ENCODE data around the gene AQP1. TPM values are rescaled to one million over a fixed set of nuclear protein-coding genes. Genes with fewer than 3 reads are reported as not detected.

AQP1 gene
- total RNA-seq, 1 donor from 2014 or later: 6.7 TPM

GRCh38 chr7:30905078-30906012 is 6.3 kb upstream of the AQP1 start:
- TF ChIP-seq, protein P1, sequence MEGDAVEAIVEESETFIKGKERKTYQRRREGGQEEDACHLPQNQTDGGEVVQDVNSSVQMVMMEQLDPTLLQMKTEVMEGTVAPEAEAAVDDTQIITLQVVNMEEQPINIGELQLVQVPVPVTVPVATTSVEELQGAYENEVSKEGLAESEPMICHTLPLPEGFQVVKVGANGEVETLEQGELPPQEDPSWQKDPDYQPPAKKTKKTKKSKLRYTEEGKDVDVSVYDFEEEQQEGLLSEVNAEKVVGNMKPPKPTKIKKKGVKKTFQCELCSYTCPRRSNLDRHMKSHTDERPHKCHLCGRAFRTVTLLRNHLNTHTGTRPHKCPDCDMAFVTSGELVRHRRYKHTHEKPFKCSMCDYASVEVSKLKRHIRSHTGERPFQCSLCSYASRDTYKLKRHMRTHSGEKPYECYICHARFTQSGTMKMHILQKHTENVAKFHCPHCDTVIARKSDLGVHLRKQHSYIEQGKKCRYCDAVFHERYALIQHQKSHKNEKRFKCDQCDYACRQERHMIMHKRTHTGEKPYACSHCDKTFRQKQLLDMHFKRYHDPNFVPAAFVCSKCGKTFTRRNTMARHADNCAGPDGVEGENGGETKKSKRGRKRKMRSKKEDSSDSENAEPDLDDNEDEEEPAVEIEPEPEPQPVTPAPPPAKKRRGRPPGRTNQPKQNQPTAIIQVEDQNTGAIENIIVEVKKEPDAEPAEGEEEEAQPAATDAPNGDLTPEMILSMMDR (IDR thresholded peaks at IDR 0.05): no peak
- DNase-seq (ENCODE audit: extremely low spot score, unreplicated experiment): no peak
- H3K4me1 Mint-ChIP-seq (ENCODE audit: unreplicated experiment): peaks cover 21% of the 10 kb centered on the region
- H3K36me3 Mint-ChIP-seq (ENCODE audit: unreplicated experiment): no peaks in the 10 kb centered on the region
- no peak overlapping the region for H3K4me3 Mint-ChIP-seq (ENCODE audit: unreplicated experiment)
- no peaks in the 10 kb centered on the region for H3K27me3 Mint-ChIP-seq (ENCODE audit: unreplicated experiment)
- H3K27ac Mint-ChIP-seq (ENCODE audit: unreplicated experiment): no peak overlapping the region
- H3K9me3 Mint-ChIP-seq (ENCODE audit: unreplicated experiment): no peaks in the 10 kb centered on the region

DNA sequence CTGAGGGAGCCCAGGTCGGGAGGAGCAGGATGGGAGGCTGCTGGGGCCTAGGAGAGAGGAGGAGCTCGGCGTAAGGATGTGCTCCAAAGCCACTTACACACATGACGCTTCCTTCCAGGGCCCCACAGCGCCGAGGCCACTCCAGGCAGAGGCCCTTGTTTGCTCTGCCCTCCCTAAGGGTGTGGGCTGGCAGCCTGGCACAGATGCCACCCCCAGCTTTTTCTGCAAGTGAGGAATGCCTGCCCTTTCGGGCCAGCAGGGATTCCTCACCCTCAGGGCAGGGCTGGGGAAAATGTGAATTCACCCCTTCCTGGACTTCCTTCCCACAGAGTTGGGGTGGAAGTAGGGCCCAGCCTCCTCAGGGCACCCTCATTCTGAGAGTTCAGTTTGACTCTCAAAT is 5.6 kb upstream of the AQP1 start:
- H3K36me3 Mint-ChIP-seq (ENCODE audit: unreplicated experiment): no peaks in the 10 kb centered on the region
- H3K27me3 Mint-ChIP-seq (ENCODE audit: unreplicated experiment): no peaks in the 10 kb centered on the region
- no peaks in the 10 kb centered on the region for H3K9me3 Mint-ChIP-seq (ENCODE audit: unreplicated experiment)
- H3K27ac Mint-ChIP-seq (ENCODE audit: unreplicated experiment): no peak overlapping the region
- H3K4me1 Mint-ChIP-seq (ENCODE audit: unreplicated experiment): peaks cover 24% of the 10 kb centered on the region
- H3K4me3 Mint-ChIP-seq (ENCODE audit: unreplicated experiment): no peak overlapping the region
- no peak for DNase-seq (ENCODE audit: extremely low spot score, unreplicated experiment)
- TF ChIP-seq, protein P1 (IDR thresholded peaks at IDR 0.05): no peak

GRCh38 chr7:30906515-30907240 is 5.0 kb upstream of the AQP1 start:
- DNase-seq (ENCODE audit: extremely low spot score, unreplicated experiment): no peak

DNA sequence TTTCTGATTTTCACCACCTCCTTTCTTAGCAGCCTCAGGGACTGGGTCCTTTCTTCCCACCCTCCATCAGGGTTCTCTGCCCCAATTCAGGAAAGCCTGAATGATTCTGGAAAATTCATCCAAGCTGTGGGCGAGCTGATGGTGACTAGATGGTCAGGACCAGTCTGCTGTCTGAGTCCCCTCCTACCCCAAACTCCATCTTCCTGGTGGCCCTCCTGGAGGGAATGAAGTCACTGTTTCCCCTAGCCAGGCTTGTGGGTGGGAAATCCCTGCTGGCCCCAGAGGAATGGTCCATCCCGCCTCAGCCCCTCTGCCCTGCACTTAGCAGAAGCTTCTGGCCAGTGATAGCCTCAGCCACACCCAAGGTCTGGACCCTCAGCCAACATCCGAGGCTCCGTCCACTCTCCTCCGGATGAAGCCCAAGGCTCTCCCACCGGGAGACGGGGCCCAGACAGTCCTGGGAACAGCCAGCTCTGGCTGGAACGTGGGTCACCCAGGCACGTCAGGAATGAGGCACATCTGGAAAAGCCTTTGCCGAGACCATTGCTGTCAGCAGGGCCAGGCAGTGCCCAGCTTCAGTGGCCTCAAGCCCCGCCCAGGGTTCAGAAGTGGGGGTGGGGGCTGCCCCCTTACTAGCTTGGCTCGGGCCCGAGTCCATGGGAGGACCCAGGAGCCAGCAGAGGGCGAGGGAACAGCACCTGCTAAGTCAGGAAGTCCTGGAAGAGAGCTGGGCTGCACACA is 4.0 kb upstream of the AQP1 start:
- peaks cover 28% of the 10 kb centered on the region for H3K4me1 Mint-ChIP-seq (ENCODE audit: unreplicated experiment)
- TF ChIP-seq, protein P1 (IDR thresholded peaks at IDR 0.05): no peak
- H3K9me3 Mint-ChIP-seq (ENCODE audit: unreplicated experiment): no peaks in the 10 kb centered on the region
- H3K27ac Mint-ChIP-seq (ENCODE audit: unreplicated experiment): no peak overlapping the region
- H3K27me3 Mint-ChIP-seq (ENCODE audit: unreplicated experiment): no peaks in the 10 kb centered on the region
- no peaks in the 10 kb centered on the region for H3K36me3 Mint-ChIP-seq (ENCODE audit: unreplicated experiment)
- no peak for DNase-seq (ENCODE audit: extremely low spot score, unreplicated experiment)
- H3K4me3 Mint-ChIP-seq (ENCODE audit: unreplicated experiment): no peak overlapping the region

More at GRCh38 chr7:30906515-30907240, 5.0 kb upstream of the AQP1 start:
- Mint-ChIP-seq H3K9me3 (ENCODE audit: unreplicated experiment) (no peaks in the 10 kb centered on the region), H3K4me1 (ENCODE audit: unreplicated experiment) (peaks cover 25% of the 10 kb centered on the region), H3K27ac (ENCODE audit: unreplicated experiment) (peak overlapping the region; percentile 31), H3K36me3 (ENCODE audit: unreplicated experiment) (no peaks in the 10 kb centered on the region), H3K27me3 (ENCODE audit: unreplicated experiment) (no peaks in the 10 kb centered on the region), H3K4me3 (ENCODE audit: unreplicated experiment) (no peak overlapping the region)
- TF ChIP-seq, protein P1 (IDR thresholded peaks at IDR 0.05): no peak
